GM12864 (cell line): Measurements from ENCODE around the gene MGLL.

ENCODE experiments used
- DNase-seq: peaks from one replicate; pipeline ENCODE4 v3.0.0-alpha.2; 2011; ENCODE audit warnings: low read depth
- H3K4me3 ChIP-seq: 2 replicates; pipeline ENCODE4 v1.5.1; 2011; ENCODE audit warnings: mild to moderate bottlenecking, low read depth, low read length, control low read depth
- CTCF ChIP-seq: IDR thresholded peaks from 2 replicates; pipeline ENCODE4 v1.5.1; 2011; ENCODE audit warnings: low read depth, mild to moderate bottlenecking, moderate library complexity, low read length, control low read depth, inconsistent platforms; ENCODE audit errors: missing control alignments

Gene MGLL

GRCh38 chr3:127735767-127736693 is 86.3 kb downstream of the MGLL start:
- DNase-seq: peak; percentile 75
- no peak for TF ChIP-seq CTCF
- H3K4me3 ChIP-seq: peak overlapping the region; percentile 72

GRCh38 chr3:127734754-127735473 is 87.4 kb downstream of the MGLL start:
- H3K4me3 ChIP-seq: peak overlapping the region; percentile 72

GRCh38 chr3:127734181-127734720 is 88.1 kb downstream of the MGLL start:
- no peak for DNase-seq
- H3K4me3 ChIP-seq: peak overlapping the region; percentile 72
- no peak for TF ChIP-seq CTCF

More at GRCh38 chr3:127734754-127735473, 87.4 kb downstream of the MGLL start:
- TF ChIP-seq CTCF: no peak
- no peak for DNase-seq

- H3K4me3 ChIP-seq: peak overlapping the region; percentile 72
- no peak for DNase-seq
- TF ChIP-seq CTCF: no peak
These were observed 88.5 kb downstream of the MGLL start for GRCh38 chr3:127733781-127734180.

- no peak for DNase-seq
- H3K4me3 ChIP-seq: no peak overlapping the region; the same call in 1 of the 2 replicates
- no peak for TF ChIP-seq CTCF
These were observed 89.4 kb downstream of the MGLL start for GRCh38 chr3:127732879-127733350.

GRCh38 chr3:127732303-127732702 is 90.0 kb downstream of the MGLL start:
- no peak for DNase-seq
- no peak overlapping the region for H3K4me3 ChIP-seq
- no peak for TF ChIP-seq CTCF
